ENCODE results near the gene GRAMD1B. TPM values are rescaled to one million over a fixed set of nuclear protein-coding genes. Genes with fewer than 3 reads are reported as not detected.

The GRAMD1B gene
- total RNA-seq, 2 donors from 2014 or later = 0.66 to 3.4 TPM

- TF ChIP-seq POLR2A (IDR thresholded peaks at IDR 0.05) = no peak
- TF ChIP-seq, protein P1, sequence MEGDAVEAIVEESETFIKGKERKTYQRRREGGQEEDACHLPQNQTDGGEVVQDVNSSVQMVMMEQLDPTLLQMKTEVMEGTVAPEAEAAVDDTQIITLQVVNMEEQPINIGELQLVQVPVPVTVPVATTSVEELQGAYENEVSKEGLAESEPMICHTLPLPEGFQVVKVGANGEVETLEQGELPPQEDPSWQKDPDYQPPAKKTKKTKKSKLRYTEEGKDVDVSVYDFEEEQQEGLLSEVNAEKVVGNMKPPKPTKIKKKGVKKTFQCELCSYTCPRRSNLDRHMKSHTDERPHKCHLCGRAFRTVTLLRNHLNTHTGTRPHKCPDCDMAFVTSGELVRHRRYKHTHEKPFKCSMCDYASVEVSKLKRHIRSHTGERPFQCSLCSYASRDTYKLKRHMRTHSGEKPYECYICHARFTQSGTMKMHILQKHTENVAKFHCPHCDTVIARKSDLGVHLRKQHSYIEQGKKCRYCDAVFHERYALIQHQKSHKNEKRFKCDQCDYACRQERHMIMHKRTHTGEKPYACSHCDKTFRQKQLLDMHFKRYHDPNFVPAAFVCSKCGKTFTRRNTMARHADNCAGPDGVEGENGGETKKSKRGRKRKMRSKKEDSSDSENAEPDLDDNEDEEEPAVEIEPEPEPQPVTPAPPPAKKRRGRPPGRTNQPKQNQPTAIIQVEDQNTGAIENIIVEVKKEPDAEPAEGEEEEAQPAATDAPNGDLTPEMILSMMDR (IDR thresholded peaks at IDR 0.05) = no peak
- Histone ChIP-seq H3K36me3 (replicated peaks in 1 of 2; ENCODE audit: insufficient read depth in 1 of 2, low read depth in 2 of 2) (no peaks in the 10 kb centered on the region), H3K9me3 (no peaks in the 10 kb centered on the region), H3K4me1 (no peaks in the 10 kb centered on the region), H3K27me3 (no peaks in the 10 kb centered on the region), H3K27ac (no peak overlapping the region), H3K4me3 (no peak overlapping the region)
- ATAC-seq (no peak), DNase-seq (no peak)
- 49 to 50% methylated on average over 3 of the region's 3 CpGs for WGBS, 2 donors
- intact Hi-C loops (cut with DNase I) = no loop called here
Measured at GRCh38 chr11:123630126-123630608, 200.1 kb downstream of the GRAMD1B start.

GRCh38 chr11:123640029-123640428 lies 210.0 kb downstream of the GRAMD1B start:
- no peak for TF ChIP-seq POLR2A (IDR thresholded peaks at IDR 0.05)
- TF ChIP-seq, protein P1 (IDR thresholded peaks at IDR 0.05) = no peak
- Histone ChIP-seq H3K4me1 (peaks cover 4% of the 10 kb centered on the region), H3K27me3 (no peaks in the 10 kb centered on the region), H3K9me3 (no peaks in the 10 kb centered on the region), H3K27ac (no peak overlapping the region), H3K4me3 (no peak overlapping the region), H3K36me3 (replicated peaks in 1 of 2; ENCODE audit: insufficient read depth in 1 of 2, low read depth in 2 of 2) (no peaks in the 10 kb centered on the region)
- WGBS, 2 donors = 53 to 57% methylated on average over 5 of the region's 5 CpGs
- no peak for ATAC-seq
- no peak for DNase-seq
- intact Hi-C loops (cut with DNase I) = no loop called here

DNA sequence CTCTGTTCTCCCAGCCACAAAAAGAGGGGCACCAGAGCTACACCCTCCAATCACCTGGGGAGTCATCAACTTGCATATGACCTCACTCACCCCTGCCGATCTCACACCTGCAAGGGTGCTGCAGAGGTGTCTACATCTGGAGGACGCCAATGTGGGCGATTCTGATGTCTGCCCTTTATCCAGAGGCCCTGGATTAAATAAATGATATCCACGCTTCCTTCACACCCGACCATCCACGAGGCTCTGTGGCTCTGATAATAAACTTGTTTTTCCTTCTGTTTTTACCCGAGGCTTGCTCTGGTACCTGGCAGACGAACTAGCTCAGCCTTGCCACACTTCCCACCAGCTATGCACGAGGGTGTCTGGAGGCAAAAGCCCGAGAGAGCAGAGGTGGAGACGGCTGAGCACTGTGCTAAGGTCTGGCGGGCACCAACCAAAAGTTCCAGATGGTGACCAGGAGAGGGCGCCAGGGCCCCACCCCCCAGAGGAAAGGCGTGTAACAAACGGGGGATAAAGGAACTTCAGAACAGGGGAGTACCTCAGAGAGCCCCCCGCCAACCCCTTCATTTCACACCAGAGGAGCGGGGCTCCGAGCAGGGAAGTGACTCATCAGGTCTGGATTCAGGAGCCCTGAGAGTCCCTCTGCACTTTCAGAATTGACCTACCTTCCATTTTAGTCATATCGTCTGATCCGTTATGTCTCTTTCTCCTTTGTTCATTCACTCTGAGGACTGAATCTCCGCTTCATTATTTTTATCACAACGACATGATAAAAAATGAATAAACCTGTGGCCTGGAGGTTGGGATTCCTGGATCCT lies 210.8 kb downstream of the GRAMD1B start:
- Histone ChIP-seq H3K4me3 (no peak overlapping the region), H3K9me3 (no peaks in the 10 kb centered on the region), H3K27ac (no peak overlapping the region), H3K36me3 (replicated peaks in 1 of 2; ENCODE audit: insufficient read depth in 1 of 2, low read depth in 2 of 2) (no peaks in the 10 kb centered on the region), H3K27me3 (no peaks in the 10 kb centered on the region), H3K4me1 (peaks cover 4% of the 10 kb centered on the region)
- DNase-seq (peak; percentile 28 to 53 (median 42)), ATAC-seq (peak; percentile 74)
- intact Hi-C loops (cut with DNase I) = no loop called here
- TF ChIP-seq POLR2A (IDR thresholded peaks at IDR 0.05) = no peak
- TF ChIP-seq, protein P1 (IDR thresholded peaks at IDR 0.05) = peak; percentile 52 to 76 (median 67)
- WGBS, 2 donors = 17 to 22% methylated on average over 22 of the region's 22 CpGs

- Histone ChIP-seq H3K4me3 (no peak overlapping the region), H3K27ac (no peak overlapping the region), H3K27me3 (no peaks in the 10 kb centered on the region), H3K9me3 (no peaks in the 10 kb centered on the region), H3K4me1 (peaks cover 4% of the 10 kb centered on the region), H3K36me3 (replicated peaks in 1 of 2; ENCODE audit: insufficient read depth in 1 of 2, low read depth in 2 of 2) (no peaks in the 10 kb centered on the region)
- WGBS, 2 donors = 48 to 57% methylated on average over 4 of the region's 4 CpGs
- DNase-seq = no peak
- TF ChIP-seq POLR2A (IDR thresholded peaks at IDR 0.05) = no peak
- TF ChIP-seq, protein P1 (IDR thresholded peaks at IDR 0.05) = no peak
- ATAC-seq = no peak
- intact Hi-C loops (cut with DNase I) = no loop called here
Measured at GRCh38 chr11:123641495-123641840, 211.4 kb downstream of the GRAMD1B start.

GRCh38 chr11:123642435-123642834 lies 212.4 kb downstream of the GRAMD1B start:
- WGBS, 2 donors = 71 to 79% methylated on average over 15 of the region's 15 CpGs
- no peak for TF ChIP-seq POLR2A (IDR thresholded peaks at IDR 0.05)
- TF ChIP-seq, protein P1 (IDR thresholded peaks at IDR 0.05) = no peak

More at GRCh38 chr11:123642435-123642834, 212.4 kb downstream of the GRAMD1B start:
- H3K27ac ChIP-seq = no peak overlapping the region
- H3K9me3 ChIP-seq = no peaks in the 10 kb centered on the region
- DNase-seq (no peak), ATAC-seq (no peak)
- no peaks in the 10 kb centered on the region for H3K36me3 ChIP-seq (replicated peaks in 1 of 2; ENCODE audit: insufficient read depth in 1 of 2, low read depth in 2 of 2)
- no peaks in the 10 kb centered on the region for H3K27me3 ChIP-seq
- H3K4me3 ChIP-seq = no peak overlapping the region
- intact Hi-C loops (cut with DNase I) = no loop called here
- H3K4me1 ChIP-seq = peaks cover 4% of the 10 kb centered on the region
